NCI-H1436 (cell line): Measurements from ENCODE around the gene YJEFN3.

Source experiments
- DNase-seq: peaks from one replicate; lab custom pipeline; 2025; lab: John Stamatoyannopoulos, UW

YJEFN3 gene

DNA sequence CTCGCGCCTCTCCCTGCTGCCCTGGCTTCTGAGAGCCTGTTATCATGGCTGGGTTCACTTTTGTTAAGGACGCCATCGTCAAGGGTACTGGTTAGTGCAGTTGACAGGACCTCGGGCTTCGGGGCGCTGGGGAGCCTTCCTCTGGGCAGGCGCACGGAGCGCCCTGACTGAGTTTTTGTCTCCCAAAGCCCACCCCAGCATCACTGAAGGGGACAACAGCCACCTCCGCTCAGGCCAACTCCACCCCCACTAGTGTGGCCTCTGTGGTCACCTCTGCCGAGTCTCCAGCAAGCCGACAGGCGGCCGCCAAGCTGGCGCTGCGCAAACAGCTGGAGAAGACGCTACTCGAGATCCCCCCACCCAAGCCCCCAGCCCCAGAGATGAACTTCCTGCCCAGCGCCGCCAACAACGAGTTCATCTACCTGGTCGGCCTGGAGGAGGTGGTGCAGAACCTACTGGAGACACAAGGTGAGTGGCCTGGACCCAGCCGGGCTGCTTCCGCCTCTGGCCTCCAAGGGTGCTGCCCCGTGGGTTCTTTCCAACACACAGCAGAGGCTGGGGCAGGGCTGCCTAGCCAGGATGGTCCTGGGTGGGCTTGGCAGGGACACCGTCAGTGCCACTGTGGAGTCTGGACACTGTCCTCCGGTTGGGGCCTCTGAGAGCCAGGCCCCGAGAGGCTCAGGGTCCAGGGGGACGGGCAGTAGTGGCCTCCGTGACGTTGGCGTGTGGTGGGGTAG lies 30.3 kb upstream of the YJEFN3 start:
- no peak for DNase-seq

DNA sequence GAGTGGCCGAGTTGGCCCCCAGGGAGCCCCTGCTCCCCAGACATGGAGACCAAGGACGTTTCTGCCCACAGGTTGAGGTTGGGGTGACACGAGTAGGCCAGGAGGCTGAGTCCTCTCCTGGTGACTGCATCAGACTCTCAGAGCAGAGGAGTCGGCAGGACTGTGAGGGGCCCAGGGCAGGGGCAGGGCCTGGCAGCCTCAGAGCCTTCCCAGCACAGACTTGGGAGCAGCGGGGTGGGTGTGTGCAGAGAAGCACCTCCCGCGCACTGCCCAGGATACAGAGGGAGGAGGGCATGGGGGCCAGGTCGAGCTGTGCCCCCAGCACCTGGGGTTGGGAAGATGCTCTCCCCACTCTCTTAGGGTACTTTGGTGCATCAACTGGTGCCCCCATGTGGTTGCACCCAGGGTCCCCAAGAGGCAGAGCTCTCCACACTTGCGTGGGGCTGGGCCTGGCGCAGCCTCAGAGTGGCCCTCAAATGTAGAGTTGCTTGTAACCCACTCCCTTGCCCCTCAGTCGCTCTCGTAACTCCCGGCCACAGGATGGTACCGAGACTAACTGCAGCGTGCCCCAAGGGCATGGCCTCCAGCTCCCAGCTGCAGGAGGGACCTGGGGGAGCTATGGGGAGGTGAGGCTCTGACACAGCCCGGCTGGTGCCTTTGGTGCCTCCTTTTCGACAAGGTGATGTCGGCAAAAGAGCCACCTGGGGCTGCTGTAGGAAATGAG lies 29.3 kb upstream of the YJEFN3 start:
- no peak for DNase-seq

DNA sequence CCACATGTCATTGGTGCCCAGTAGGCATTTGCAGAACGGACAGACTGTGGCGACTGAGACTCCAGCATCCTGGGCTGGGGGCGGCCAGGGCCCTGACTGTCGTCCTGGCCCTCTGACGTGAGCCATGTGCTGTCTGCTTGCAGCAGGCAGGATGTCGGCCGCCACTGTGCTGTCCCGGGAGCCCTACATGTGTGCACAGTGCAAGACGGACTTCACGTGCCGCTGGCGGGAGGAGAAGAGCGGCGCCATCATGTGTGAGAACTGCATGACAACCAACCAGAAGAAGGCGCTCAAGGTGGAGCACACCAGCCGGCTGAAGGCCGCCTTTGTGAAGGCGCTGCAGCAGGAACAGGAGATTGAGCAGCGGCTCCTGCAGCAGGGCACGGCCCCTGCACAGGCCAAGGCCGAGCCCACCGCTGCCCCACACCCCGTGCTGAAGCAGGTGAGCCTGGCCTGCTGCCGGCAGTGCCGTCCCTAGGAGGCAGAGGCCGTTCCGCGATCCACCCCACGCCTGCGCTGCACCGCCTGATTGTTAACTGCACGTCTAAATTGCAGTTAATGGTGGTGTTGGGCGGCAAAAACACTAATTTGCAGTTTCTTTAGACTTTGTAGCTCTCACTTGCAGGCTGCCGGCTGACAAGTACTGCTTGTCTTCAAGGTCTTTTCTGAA lies 27.6 kb upstream of the YJEFN3 start:
- no peak for DNase-seq

GRCh38 chr19:19501798-19502197 lies 26.9 kb upstream of the YJEFN3 start:
- DNase-seq = no peak

GRCh38 chr19:19502281-19502680 lies 26.4 kb upstream of the YJEFN3 start:
- DNase-seq = no peak

- no peak for DNase-seq
These were observed 25.7 kb upstream of the YJEFN3 start for GRCh38 chr19:19502808-19503602.

DNA sequence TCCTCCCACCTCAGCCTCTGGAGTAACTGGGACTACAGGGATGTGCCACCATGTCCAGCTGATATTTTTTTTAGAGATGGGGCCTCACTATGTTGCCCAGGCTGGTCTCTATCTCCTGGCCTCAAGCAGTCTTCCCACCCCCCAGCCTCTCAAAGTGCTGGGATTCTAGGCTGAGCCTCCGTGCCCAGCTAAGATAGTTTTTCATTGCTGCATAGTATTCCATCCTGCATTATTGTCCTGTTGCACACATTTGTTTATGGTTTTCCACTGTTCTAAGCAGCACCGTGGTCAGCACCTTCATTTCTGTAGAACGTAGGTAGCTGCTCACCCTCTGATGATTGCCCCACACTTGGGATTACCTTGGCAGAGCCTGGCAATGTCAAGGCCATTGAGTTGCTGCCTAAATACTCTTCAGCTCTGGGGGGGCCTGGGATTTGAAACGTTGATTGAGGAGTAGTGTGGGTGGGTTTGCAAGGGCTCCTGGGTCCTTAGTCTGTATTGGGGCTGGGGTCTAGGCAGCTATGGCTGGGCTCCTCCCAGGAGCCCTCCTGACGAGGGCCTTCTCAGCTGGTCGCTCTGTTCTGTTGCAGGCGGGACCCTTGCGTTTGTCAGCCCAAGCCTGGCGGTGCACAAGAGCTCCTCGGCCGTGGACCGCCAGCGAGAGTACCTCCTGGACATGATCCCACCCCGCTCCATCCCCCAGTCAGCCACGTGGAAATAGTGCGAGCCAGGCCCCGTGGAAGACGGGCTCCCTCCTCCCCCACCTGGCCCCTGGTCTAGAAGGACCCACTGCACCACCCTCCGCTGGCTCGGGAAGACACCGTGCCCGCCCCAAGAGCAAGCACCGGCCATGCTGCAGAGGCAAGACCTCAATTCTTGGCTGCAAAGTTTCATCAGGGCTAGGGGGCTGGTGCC lies 23.7 kb upstream of the YJEFN3 start:
- no peak for DNase-seq

GRCh38 chr19:19505669-19506326 lies 22.9 kb upstream of the YJEFN3 start:
- DNase-seq = no peak

- no peak for DNase-seq
These were observed 22.1 kb upstream of the YJEFN3 start for GRCh38 chr19:19506592-19506991.

DNA sequence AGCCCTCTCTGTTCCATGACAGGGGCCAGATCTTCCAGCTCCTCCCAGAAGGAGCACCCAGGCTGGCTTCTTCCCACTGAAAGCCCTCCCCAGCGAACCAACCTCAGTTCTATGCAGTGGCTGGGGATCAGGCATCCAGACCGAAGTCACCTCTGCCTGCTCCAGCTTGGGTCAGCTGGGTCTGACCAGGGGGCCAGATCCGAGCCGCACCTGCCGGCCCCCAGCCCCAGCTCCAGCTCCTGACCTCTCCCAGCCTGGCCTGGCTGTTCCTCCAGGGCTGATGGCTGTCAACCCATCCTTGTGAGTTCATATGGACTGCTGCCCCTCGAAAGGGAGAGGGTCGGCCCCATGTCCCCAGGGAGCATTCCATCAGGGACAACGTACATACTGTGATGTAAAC lies 21.4 kb upstream of the YJEFN3 start:
- DNase-seq = no peak

DNA sequence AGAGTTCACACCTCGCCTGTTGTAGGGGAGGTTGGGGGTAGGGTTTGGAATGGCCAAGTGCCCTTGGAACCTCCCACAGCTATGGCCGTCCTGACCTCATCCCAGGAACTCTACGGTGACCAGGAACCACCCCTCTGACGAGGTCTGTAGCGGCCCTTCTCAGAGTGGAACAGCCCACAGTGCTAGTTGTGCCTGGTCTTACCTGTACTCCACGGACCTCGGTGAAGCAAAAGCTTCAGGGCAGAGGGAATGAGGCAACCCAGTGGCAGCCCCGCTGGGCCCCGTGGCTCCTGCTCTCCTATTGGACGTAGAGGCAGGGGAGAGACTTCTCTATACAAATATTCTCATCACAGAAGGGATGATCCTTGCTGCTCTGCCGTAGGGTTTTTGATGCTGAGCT lies 20.5 kb upstream of the YJEFN3 start:
- DNase-seq = no peak

DNA sequence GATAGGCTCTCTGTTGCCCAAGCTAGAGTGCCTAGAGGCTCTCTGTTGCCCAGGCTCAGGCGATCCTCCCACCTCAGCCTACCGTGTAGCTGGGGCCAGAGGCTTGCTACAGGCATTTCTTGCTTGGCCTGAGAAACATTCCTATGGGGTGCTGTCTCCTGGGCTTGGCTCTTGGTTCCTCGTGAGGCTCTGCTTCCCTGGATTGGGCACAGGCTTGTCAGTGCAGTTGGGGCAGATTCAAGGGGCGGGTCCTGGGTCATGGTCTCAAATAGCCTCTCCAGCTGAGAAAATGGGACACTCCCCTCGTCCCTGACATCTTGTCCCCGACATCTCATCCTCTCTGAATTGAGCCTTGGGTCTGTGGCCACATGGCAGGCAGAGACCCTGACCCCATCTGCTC lies 18.3 kb upstream of the YJEFN3 start:
- DNase-seq = no peak

DNA sequence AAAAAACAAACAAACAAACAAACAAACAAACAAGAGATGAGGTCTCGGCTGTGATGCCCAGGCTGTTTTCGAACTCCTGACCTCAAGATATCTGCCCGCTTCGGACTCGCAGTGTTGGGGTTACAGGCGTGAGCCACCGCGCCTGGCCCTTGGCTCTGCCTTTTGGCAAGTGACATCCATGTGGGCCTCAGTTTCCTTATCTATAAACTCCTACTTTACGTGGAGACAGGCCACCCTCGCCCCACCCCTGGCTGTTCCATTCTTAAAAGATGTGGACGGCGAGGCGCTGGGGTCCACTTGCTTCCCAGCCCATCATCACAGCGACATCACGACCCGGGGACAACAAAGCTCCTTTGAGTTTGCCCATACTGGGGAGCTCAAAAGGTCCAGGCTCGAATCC lies 15.0 kb upstream of the YJEFN3 start:
- DNase-seq = no peak

GRCh38 chr19:19514215-19514657 lies 14.5 kb upstream of the YJEFN3 start:
- no peak for DNase-seq

DNA sequence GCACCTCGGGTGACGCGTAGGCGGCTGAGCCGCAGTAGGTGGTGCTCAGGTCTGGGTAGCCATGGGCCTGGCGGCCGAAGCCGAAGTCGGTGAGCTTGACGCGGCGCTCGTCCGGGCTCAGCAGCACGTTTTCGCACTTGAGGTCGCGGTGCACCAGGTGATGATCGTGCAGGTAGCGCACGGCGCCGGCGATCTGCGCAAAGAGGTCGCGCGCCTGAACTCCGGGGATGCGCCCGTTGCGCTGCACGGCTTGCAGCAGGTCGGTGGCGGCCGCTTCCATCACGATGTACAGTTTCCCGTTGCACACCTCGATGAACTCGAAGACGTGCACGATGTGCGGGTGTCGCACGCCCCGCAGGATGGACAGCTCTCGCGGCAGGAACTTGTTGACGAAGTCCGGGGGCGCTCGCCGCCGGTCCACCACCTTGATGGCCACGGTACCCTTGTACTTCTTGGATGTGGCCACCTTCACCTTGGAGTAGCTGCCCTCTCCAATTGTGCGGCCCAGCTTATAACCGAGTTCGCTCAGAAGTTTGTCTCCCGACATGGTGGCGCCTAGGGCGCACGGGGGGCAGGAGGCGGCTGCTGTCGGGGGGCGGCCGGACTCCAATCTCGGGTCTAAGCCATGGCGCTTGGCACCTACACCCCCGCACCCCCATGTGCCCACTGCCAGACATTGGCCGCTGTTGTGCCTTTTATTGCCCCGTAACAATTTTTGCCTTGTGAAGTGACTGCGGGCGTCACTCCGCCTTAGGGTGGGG lies 13.7 kb upstream of the YJEFN3 start, which contains the start of gene TSSK6:
Gene TSSK6, minus strand, starts transcription at position 668 of the 761 bp plus-strand sequence. Its CDS starts 121 bp downstream, at position 547.
- no peak for DNase-seq

DNA sequence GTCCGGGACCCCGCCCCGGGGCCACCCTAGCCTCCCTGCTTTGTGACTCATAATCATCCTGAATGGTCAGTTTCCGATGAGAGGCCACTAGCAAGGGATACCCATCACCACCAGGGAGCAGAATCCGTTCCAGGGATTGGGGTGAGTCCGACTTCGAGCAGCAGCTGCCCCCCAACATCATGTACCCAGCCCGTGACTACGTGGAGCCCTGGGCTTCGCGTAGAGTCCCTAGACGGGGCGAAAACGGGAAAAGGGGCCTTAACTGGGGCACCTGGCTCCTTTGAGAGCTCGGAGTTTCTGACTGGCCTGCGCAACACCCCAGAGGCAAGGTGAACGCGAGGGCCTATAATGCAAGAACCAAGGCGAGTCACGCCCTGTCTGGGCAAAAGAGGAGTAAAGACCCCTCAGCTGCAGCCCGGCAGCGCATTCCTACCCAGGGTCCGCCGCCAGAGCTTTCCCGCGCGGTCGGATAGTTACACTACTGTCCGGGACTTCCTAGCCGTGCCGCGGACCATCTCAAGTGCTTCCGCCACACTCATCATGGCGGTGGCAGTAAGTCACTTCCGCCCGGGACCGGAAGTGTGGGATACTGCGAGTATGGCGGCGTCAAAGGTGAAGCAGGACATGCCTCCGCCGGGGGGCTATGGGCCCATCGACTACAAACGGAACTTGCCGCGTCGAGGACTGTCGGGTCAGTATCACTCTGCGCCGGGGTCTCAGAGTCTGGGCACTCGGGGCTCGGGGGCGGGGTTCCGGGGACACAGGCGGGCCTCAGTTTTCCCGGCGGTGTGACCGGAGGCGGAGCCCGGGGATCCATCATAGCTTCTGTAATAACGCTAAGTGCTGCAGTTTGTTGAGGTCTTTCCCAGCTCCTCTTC lies 12.8 kb upstream of the YJEFN3 start, which contains the start of gene NDUFA13:
Gene NDUFA13, plus strand, starts transcription at position 584 of the 878 bp plus-strand sequence. Its CDS starts 14 bp downstream, at position 598.
- peak; percentile 86 for DNase-seq

DNA sequence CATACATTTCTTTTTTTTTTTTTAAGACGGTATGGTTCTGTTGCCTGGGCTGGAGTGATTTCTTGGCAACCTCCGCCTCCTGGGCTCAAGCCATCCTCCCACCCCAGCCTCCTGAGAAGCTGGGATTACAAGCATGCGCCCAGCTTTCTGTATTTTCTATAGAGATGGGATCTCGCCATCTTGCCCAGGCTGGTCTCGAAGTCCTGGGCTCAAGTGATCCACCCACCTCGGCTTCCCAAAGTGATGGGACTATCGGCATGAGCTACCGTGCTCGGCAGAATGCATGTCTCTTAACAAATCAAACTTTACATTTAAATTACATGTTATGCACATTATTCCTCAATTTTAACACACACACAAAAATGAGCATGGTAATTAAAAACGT lies 11.5 kb upstream of the YJEFN3 start:
- DNase-seq = no peak

DNA sequence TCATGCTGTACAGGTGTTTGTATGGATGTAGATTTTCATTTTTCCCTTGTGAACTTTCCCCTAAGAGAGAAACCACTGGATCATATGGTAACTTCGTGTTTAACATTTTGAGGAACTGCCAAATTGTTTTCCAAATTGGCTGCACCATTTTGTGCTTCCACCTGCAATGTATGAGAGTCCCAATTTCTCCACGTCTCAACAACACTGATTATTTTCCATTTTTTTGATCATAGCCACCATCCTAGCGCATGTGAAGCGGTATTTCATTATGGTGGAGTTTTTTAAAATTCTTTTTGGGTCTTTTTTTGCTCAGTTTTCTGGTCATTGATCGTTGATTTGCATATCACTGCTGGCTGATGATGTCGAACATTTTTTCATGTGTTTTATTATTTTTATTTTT lies 7.7 kb upstream of the YJEFN3 start:
- DNase-seq = no peak

DNA sequence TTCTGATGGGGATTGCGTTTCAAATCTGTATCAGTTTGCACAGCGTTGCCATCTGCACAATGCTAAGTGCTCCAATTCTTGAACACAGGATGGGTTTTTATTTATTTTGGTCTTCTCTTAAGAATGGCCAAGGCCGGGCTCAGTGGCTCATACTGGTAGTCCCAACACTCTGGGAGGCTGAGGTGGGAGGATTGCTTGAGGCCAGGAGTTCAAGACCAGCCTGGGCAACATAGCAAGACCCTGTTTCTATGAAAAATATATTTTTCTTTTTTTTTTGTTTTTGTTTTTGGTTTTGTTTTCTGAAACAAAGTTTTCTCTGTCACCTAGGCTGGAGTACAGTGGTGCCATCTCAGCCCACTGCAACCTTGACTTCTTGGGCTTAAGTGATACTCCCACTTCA lies 5.5 kb upstream of the YJEFN3 start:
- DNase-seq = no peak
